22Rv1 (cell line): ENCODE results near the gene RBM44.

Experiments used
- CTCF ChIP-seq: fragments of 450-650 bp; IDR thresholded peaks from 2 replicates; pipeline ENCODE4 v1.5.1; 2017; ENCODE audit warnings: mild to moderate bottlenecking
- ZFX ChIP-seq: fragments of 450-650 bp; IDR thresholded peaks from 2 replicates; pipeline ENCODE4 v1.6.1; 2017; ENCODE audit warnings: antibody characterized with exemption, borderline replicate concordance

- TF ChIP-seq CTCF (no peak), ZFX (no peak)
These were observed 65.3 kb downstream of the RBM44 start for GRCh38 chr2:237863689-237864443.
